ENCODE measurements around the gene IL1RAP. TPM values are rescaled to one million over a fixed set of nuclear protein-coding genes. Genes with fewer than 3 reads are reported as not detected.

The IL1RAP gene
- total and polyA plus RNA-seq, 7 donors = 0.70 to 6.3 (median 4.0) TPM

GRCh38 chr3:190543671-190544070 lies 29.8 kb downstream of the IL1RAP start:
- no peaks in the 10 kb centered on the region for H3K4me1 ChIP-seq
- H3K9me3 ChIP-seq = no peaks in the 10 kb centered on the region
- H3K27me3 ChIP-seq (ENCODE audit: insufficient read depth in 3 of 3, low read length in 2 of 3) = no peaks in the 10 kb centered on the region
- ATAC-seq = no peak
- no peak for TF ChIP-seq CTCF (IDR thresholded peaks at IDR 0.05)
- H3K27ac ChIP-seq = no peak overlapping the region
- no peak overlapping the region for H3K4me3 ChIP-seq
- DNase-seq = no peak
- H3K36me3 ChIP-seq (ENCODE audit: insufficient read depth in 1 of 2, low read depth in 1 of 2) = no peaks in the 10 kb centered on the region
- WGBS, 3 donors = 64 to 82% (median 74%) methylated on average over 4 of the region's 4 CpGs
- intact Hi-C loops (cut with DNase I) = no loop called here

- DNase-seq (no peak), ATAC-seq (no peak)
- Histone ChIP-seq H3K27ac (no peak overlapping the region), H3K27me3 (ENCODE audit: insufficient read depth in 3 of 3, low read length in 2 of 3) (no peaks in the 10 kb centered on the region), H3K4me1 (no peaks in the 10 kb centered on the region), H3K4me3 (no peak overlapping the region), H3K36me3 (ENCODE audit: insufficient read depth in 1 of 2, low read depth in 1 of 2) (no peaks in the 10 kb centered on the region), H3K9me3 (no peaks in the 10 kb centered on the region)
- no peak for TF ChIP-seq CTCF (IDR thresholded peaks at IDR 0.05)
- intact Hi-C loops (cut with DNase I) = no loop called here
- WGBS, 3 donors = 81 to 87% (median 85%) methylated on average over 4 of the region's 4 CpGs
Measured at GRCh38 chr3:190545191-190545590, 31.3 kb downstream of the IL1RAP start.

GRCh38 chr3:190546881-190547510 lies 33.1 kb downstream of the IL1RAP start:
- TF ChIP-seq CTCF (IDR thresholded peaks at IDR 0.05) = no peak
- Histone ChIP-seq H3K4me3 (no peak overlapping the region), H3K9me3 (peaks cover 9% of the 10 kb centered on the region), H3K36me3 (ENCODE audit: insufficient read depth in 1 of 2, low read depth in 1 of 2) (no peaks in the 10 kb centered on the region), H3K4me1 (no peaks in the 10 kb centered on the region), H3K27ac (no peak overlapping the region), H3K27me3 (ENCODE audit: insufficient read depth in 3 of 3, low read length in 2 of 3) (no peaks in the 10 kb centered on the region)
- intact Hi-C loops (cut with DNase I) = no loop called here
- no peak for ATAC-seq
- DNase-seq = no peak
- 76 to 79% (median 77%) methylated on average over 6 of the region's 6 CpGs for WGBS, 3 donors

GRCh38 chr3:190548031-190548656 lies 34.3 kb downstream of the IL1RAP start:
- intact Hi-C loops (cut with DNase I) = no loop called here
- Histone ChIP-seq H3K9me3 (peaks cover 11% of the 10 kb centered on the region), H3K27ac (no peak overlapping the region), H3K36me3 (ENCODE audit: insufficient read depth in 1 of 2, low read depth in 1 of 2) (no peaks in the 10 kb centered on the region), H3K4me1 (no peaks in the 10 kb centered on the region), H3K27me3 (ENCODE audit: insufficient read depth in 3 of 3, low read length in 2 of 3) (no peaks in the 10 kb centered on the region), H3K4me3 (no peak overlapping the region)
- no peak for TF ChIP-seq CTCF (IDR thresholded peaks at IDR 0.05)
- DNase-seq = no peak
- WGBS, 3 donors = 92 to 95% (median 92%) methylated on average over 2 of the region's 2 CpGs
- ATAC-seq = no peak

- intact Hi-C loops (cut with DNase I) = no loop called here
- H3K27ac ChIP-seq = no peak overlapping the region
- H3K4me3 ChIP-seq = no peak overlapping the region
- H3K9me3 ChIP-seq = peaks cover 11% of the 10 kb centered on the region
- H3K36me3 ChIP-seq (ENCODE audit: insufficient read depth in 1 of 2, low read depth in 1 of 2) = no peaks in the 10 kb centered on the region
- no peak for TF ChIP-seq CTCF (IDR thresholded peaks at IDR 0.05)
- no peaks in the 10 kb centered on the region for H3K4me1 ChIP-seq
- no peaks in the 10 kb centered on the region for H3K27me3 ChIP-seq (ENCODE audit: insufficient read depth in 3 of 3, low read length in 2 of 3)
- ATAC-seq (no peak), DNase-seq (no peak)
Measured at GRCh38 chr3:190552021-190552420, 38.1 kb downstream of the IL1RAP start.
